HG03139 (cell line): ENCODE measurements around the gene ASCC3.
"Not testable (repeated sequence)": the region's sequence is repeated elsewhere in the genome, so short reads cannot be mapped to it uniquely, and the experiment has no call there.

Source experiments
- ATAC-seq: cut with Tn5 transposase; IDR thresholded peaks from one replicate; pipeline ENCODE4 v1.9.1; 2021; ENCODE audit not compliant: unreplicated experiment

ASCC3 gene

GRCh38 chr6:100806296-100806695 lies 74.8 kb downstream of the ASCC3 start:
- no peak for ATAC-seq

GRCh38 chr6:100803264-100804045 lies 77.7 kb downstream of the ASCC3 start:
- no peak for ATAC-seq

- ATAC-seq = no peak
Measured at GRCh38 chr6:100801036-100801435, 80.1 kb downstream of the ASCC3 start.

- peak; percentile 95 for ATAC-seq
Measured at GRCh38 chr6:100796049-100796823, 84.9 kb downstream of the ASCC3 start.

DNA sequence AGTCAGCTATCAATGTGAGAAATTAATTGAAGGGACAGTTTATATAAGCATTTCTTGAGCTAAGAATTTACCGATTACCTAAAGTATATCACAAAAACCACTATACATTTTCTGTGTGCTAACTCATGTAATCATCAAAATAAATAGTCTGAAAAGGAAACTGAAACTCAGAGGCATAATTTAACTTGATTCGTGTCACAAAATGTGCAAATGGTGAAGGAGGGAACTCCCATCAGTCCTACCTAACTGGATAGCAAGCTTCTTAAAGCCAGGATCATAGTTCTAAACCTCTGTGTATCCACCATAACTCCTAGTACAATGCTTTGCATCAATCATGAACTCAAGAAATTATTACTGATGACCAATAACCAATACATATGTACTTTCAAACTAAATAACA lies 91.0 kb downstream of the ASCC3 start:
- ATAC-seq = no peak

DNA sequence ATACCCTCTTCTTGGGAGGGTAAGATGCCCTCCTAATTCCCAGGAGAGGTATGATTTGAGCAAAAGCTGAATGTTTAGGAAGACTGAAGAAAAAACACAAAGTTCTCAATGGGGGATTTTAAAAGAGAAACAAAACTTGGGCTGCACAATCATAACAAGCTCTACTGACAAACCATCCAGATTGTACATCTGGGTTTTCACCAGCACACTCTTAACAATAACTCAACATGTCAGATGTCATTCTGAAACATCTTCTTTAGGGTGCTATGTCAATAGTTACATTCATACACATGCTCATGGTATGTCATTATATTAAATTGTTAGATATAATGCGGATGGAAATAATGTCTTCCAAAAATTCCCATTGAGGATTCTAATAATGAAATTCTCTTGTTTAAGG lies 95.1 kb downstream of the ASCC3 start:
- no peak for ATAC-seq

- no peak for ATAC-seq
Measured at GRCh38 chr6:100780648-100781047, 100.5 kb downstream of the ASCC3 start.

GRCh38 chr6:100775667-100776066 lies 105.5 kb downstream of the ASCC3 start:
- no peak for ATAC-seq

DNA sequence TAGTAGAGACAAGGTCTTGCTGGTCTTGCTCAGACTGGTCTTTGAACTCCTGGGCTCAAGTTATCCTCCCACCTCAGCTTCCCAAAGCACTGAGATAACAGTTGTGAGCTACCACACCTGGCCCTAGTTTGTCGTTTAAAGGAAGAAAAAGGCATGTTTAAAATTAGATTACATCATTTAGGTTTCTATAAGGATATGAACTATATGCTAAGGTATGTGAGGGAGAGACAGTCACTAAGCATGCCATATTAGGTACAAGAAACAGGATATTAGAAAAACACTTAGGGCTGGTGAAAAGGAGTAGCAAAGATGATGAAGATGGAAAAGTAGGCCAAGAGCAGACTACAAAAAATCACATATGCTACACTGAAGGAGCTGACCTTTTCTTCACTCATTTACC lies 106.4 kb downstream of the ASCC3 start:
- no peak for ATAC-seq

DNA sequence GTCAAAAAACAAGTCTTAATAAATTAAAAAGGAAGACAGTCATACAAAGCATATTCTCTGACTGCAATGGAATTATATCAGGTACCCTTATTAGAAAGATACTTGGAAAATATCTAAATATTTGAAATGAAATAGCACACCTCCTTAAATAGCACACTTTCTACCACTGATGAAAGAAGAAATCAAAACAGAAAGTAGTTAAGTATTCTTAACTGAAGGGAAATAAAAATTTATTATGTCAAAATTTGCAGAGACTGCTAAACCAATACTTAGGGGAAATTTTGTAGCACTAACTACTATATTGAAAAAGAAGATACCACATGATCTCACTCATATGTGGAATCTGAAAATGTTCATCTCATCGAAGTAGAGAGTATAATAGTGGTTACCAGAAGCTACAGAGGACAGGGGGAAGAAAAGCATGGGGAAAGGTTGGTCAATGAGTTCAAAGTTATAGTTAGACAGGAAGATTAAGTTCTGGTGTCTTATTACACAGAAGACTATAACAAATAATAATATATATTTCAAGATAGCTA lies 112.2 kb downstream of the ASCC3 start:
- ATAC-seq = no peak

DNA sequence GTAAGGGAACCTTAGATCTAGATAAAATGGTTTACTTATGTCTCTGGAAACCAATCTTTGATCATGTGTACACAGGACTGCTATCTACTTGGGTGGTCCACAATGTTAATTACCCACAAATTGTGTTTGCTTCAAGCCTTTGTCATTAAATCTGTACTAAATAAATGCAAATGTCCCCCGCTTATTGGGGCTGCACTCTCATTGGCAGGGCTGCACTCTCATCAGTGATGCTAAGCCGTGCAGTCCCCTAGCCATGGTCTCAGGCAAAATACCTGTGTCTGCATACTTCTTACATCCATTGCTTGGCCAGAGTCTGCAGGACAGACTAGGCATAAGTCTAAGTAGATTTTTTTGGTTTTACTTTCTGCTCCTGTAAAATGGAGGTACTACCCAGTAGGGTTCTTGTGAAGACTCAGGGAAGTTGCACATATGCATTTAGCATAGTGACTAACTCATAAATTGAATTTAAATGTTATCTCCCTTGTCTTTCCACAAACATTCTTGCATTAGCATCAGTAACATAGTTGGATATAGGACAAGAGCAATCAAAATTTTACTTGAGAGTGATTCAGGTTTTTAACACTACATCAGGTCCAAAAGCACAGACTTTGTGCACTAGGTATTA lies 117.4 kb downstream of the ASCC3 start:
- no peak for ATAC-seq

GRCh38 chr6:100761841-100762240 lies 119.3 kb downstream of the ASCC3 start:
- ATAC-seq = no peak

DNA sequence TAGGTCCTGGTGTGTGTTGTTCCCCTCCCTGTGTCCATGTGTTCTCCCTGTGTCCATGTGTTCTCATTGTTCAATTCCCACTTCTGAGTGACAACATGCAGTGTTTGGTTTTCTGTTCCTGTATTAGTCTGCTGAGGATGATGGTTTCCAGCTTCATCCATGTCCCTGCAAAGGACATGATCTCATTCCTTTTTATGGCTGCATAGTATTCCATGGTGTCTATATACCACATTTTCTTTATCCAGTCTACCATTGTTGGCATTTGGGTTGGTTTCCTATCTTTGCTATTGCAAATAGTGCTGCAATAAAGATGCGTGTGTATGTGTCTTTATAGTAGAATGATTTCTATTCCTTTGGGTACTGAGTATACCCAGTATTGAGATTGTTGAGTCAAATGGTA lies 122.7 kb downstream of the ASCC3 start:
- ATAC-seq = not testable (repeated sequence)

DNA sequence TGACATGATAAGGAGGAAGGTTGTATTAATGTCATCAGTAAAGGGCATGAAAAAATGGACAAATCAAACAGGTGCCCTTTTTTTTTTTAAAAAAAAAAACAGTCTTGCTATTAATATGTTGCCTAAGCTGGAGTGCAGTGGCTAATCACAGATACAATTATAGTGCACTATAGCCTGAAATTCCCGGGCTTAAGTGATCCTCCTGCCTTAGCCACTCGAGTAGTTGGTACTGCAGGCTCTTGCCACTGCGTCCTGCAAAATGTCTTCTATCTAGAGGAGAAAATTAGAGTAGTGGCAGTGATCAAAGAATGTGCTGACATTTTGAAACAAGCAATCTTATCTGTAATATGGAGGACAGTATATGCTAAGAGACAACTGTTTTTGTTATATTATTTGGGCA lies 127.7 kb downstream of the ASCC3 start:
- ATAC-seq = no peak

GRCh38 chr6:100751590-100751989 lies 129.5 kb downstream of the ASCC3 start:
- ATAC-seq = no peak

DNA sequence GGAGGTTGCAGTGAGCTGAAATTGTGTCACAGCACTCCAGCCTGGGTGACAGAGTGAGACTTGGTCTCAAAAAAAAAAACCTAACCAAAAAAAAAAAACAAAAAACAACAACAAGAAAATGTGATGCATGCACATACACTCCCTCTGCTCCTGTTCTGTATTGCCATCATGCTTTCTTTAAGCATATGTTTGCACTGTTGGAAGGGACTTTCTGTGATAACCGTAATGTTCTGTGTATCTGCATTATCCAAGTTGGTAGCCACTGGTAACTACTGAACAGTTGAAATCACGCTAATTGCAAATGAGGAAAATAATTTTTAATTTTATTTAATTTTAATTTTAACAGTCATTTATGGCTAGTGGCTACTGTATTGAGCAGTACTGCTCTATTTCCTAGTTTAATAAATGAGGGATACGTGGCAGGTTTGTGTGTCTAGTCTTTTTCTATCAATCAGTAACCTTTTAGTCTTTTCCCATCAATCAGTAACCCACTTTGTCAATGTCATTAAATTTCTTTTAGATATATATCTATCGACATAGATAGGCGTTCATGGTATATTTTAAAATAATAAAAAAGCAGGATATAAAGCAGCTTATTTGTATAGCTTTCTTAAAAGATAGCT lies 135.6 kb downstream of the ASCC3 start:
- no peak for ATAC-seq

DNA sequence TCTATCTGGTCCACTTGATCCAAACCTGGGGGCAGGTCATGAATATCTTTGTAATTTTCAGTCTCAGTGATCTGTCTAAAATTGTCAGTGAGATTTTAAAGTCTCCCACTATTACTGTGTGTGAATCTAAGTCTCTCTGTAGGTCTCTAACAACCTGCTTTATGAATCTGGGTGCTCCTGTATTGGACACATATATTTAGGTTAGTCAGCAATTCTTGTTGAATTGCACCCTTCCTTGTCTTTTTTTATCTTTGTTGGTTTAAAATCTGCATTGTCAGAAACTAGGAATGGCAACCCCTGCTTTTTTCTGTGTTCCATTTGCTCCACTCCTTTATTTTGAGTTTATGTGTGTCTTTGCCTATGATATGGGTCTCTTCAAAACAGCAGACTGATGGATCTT lies 140.7 kb downstream of the ASCC3 start:
- ATAC-seq = no peak

- ATAC-seq = not testable (repeated sequence)
Measured at GRCh38 chr6:100737720-100738119, 143.4 kb downstream of the ASCC3 start.

DNA sequence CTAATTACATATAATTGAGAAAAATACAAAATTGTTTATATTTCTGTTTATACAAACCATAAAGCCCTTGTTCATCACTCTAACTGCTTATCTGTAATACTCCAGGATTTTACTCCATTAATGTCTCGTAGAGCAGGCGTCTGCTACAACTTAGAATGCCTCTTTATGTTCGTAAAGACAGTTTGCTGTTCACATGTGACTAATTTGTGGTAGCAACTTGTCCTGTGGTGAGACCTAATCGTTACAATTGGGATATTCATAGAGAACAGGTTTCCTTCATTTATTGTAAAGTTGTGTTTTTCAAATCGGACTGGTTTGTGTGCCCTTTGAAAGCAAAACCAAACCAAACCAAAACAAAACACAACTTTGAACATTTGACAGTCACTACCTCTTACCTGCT lies 149.7 kb downstream of the ASCC3 start:
- ATAC-seq = no peak

- no peak for ATAC-seq
Measured at GRCh38 chr6:100730001-100730980, 150.8 kb downstream of the ASCC3 start.
